Posterior cingulate gyrus (tissue), 11 donors: ENCODE data around the gene PRDM16.

Source experiments
- DNase-seq, 10 donors: peaks; one replicate each; pipeline versions ENCODE4 v3.0.0 to v3.0.0-alpha.2; 2020 to 2021; ENCODE audit warnings: mixed read lengths in 3 of 10
- intact Hi-C: fragments of 100-400 bp; cut with DNase I; formaldehyde crosslinking; loops from one replicate; pipeline ENCODE4 v1.15.1; 2023

PRDM16 gene

GRCh38 chr1:3318329-3318728, 249.3 kb downstream of the PRDM16 start:
- intact Hi-C loops: no loop called here
- no peak for DNase-seq

GRCh38 chr1:3319874-3320245, 250.9 kb downstream of the PRDM16 start:
- intact Hi-C loops: no loop called here
- DNase-seq: peak in 2 of 10 donors; percentile 35 to 50

GRCh38 chr1:3320246-3321152, 251.5 kb downstream of the PRDM16 start:
- DNase-seq: peak in 2 of 10 donors; percentile 28 to 68

GRCh38 chr1:3321559-3322449, 252.8 kb downstream of the PRDM16 start:
- intact Hi-C loops: no loop called here
- peak in 2 of 10 donors; percentile 9 to 18 for DNase-seq

More at GRCh38 chr1:3320246-3321152, 251.5 kb downstream of the PRDM16 start:
- intact Hi-C loops: no loop called here

- intact Hi-C loops: no loop called here
- DNase-seq: peak in 2 of 10 donors; percentile 62 to 66
These were observed 253.5 kb downstream of the PRDM16 start for GRCh38 chr1:3322450-3323020.

- intact Hi-C loops: no loop called here
- peak in 6 of 10 donors; percentile 16 to 91 (median 66) for DNase-seq
These were observed 254.2 kb downstream of the PRDM16 start for GRCh38 chr1:3323021-3323795.

- intact Hi-C loops: no loop called here
- peak in 2 of 10 donors; percentile 47 to 63 for DNase-seq
These were observed 255.0 kb downstream of the PRDM16 start for GRCh38 chr1:3323796-3324703.

- peak in 2 of 10 donors; percentile 55 to 64 for DNase-seq
- intact Hi-C loops: no loop called here
These were observed 255.9 kb downstream of the PRDM16 start for GRCh38 chr1:3324704-3325535.

GRCh38 chr1:3326516-3327388, 257.7 kb downstream of the PRDM16 start:
- peak in 2 of 10 donors; percentile 35 to 66 for DNase-seq

GRCh38 chr1:3327389-3327702, 258.3 kb downstream of the PRDM16 start:
- DNase-seq: peak in 1 of 10 donors; percentile 80
- intact Hi-C loops: no loop called here

More at GRCh38 chr1:3326516-3327388, 257.7 kb downstream of the PRDM16 start:
- intact Hi-C loops: no loop called here

GRCh38 chr1:3327936-3328590, 259.1 kb downstream of the PRDM16 start:
- intact Hi-C loops: no loop called here
- DNase-seq: no peak

- intact Hi-C loops: no loop called here
- DNase-seq: no peak
These were observed 260.8 kb downstream of the PRDM16 start for GRCh38 chr1:3329640-3330281.

- intact Hi-C loops: no loop called here
- no peak for DNase-seq
These were observed 261.8 kb downstream of the PRDM16 start for GRCh38 chr1:3330771-3331245.

- peak in 6 of 10 donors; percentile 34 to 91 (median 61) for DNase-seq
- intact Hi-C loops: no loop called here
These were observed 262.6 kb downstream of the PRDM16 start for GRCh38 chr1:3331564-3331963.

GRCh38 chr1:3332043-3332442, 263.0 kb downstream of the PRDM16 start:
- no peak for DNase-seq
- intact Hi-C loops: no loop called here

- DNase-seq: no peak
- intact Hi-C loops: no loop called here
These were observed 263.7 kb downstream of the PRDM16 start for GRCh38 chr1:3332662-3333061.
